BLaER1 (cell line): ENCODE measurements around the gene TMEM129.

Experiments
- H3K27ac ChIP-seq: shearing (Covaris generic); formaldehyde crosslinking; 2 replicates; pipeline ENCODE4 v1.8.1; 2022
- H3K27me3 ChIP-seq: shearing (Covaris generic); formaldehyde crosslinking; 2 replicates; pipeline ENCODE4 v1.8.1; 2022
- H3K36me3 ChIP-seq: shearing (Covaris generic); formaldehyde crosslinking; 2 replicates; pipeline ENCODE4 v1.8.1; 2022
- H3K4me1 ChIP-seq: shearing (Covaris generic); formaldehyde crosslinking; 2 replicates; pipeline ENCODE4 v1.8.1; 2022
- H3K4me2 ChIP-seq: shearing (Covaris generic); formaldehyde crosslinking; 2 replicates; pipeline ENCODE4 v1.8.1; 2022
- H3K4me3 ChIP-seq: shearing (Covaris generic); formaldehyde crosslinking; 2 replicates; pipeline ENCODE4 v1.8.1; 2022
- H3K9ac ChIP-seq: shearing (Covaris generic); formaldehyde crosslinking; 2 replicates; pipeline ENCODE4 v1.8.1; 2022
- H3K9me3 ChIP-seq: shearing (Covaris generic); formaldehyde crosslinking; 2 replicates; pipeline ENCODE4 v1.8.1; 2022
- H4K20me1 ChIP-seq: shearing (Covaris generic); formaldehyde crosslinking; 2 replicates; pipeline ENCODE4 v1.8.1; 2022
- Cebpa-rat ChIP-seq: shearing (Covaris generic); IDR thresholded peaks from 2 replicates; pipeline ENCODE4 v1.8.1; 2022

The TMEM129 gene

DNA sequence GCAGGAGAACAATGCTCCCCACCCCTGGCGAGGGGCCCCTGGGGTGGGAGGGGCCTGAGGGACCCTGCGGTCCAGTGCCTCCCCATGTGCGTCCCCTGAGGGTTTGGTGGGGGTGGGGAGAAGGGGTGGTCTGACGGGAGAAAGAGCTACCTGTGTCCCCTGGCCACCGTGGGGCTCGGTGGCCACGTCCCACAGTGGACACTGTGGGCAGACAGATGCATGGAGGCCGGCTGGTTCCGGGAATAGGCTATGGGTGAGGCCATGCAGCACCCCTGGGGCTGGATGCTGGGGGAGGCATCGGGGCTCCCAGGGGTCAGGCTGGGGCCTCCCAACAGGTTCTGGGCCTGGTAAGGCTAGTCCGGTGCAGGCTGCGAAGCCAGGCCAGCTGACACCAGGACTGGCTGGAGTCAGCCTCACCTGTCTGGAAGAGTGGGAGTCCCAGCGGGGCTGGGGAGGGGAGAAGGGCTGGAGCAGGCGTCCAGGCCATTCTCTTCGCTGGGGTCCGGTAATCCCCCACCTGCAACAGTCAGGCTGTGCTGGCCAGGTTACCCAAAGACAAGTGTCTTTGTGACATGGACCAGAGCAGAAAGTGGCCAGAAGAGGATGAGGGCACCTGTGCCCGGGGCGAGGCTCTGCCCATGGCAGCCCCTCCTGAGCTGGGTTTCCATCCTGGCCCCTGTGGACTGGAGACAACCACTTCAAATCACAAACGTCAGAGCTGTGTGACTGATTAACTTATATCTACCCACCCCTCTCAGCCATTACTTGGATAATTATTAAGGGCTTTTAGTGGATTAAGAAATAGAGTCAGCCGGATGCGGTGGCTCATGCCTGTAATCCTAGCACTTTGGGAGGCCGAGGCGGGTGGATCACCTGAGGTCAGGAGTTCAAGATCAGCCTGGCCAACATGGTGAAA lies 35.6 kb downstream of the TMEM129 start:
- Histone ChIP-seq H3K36me3 (peaks cover 10% of the 10 kb centered on the region), H3K4me3 (no peak overlapping the region), H3K27me3 (peaks cover 17% of the 10 kb centered on the region), H3K4me1 (peaks cover 27% of the 10 kb centered on the region), H3K27ac (no peak overlapping the region), H3K9ac (no peak overlapping the region), H3K9me3 (no peaks in the 10 kb centered on the region), H3K4me2 (peak overlapping the region; percentile 99), H4K20me1 (0 out of 2 replicates have a peak, but pooled peaks cover under 1% of the 10 kb centered on the region)
- no peak for TF ChIP-seq Cebpa-rat

DNA sequence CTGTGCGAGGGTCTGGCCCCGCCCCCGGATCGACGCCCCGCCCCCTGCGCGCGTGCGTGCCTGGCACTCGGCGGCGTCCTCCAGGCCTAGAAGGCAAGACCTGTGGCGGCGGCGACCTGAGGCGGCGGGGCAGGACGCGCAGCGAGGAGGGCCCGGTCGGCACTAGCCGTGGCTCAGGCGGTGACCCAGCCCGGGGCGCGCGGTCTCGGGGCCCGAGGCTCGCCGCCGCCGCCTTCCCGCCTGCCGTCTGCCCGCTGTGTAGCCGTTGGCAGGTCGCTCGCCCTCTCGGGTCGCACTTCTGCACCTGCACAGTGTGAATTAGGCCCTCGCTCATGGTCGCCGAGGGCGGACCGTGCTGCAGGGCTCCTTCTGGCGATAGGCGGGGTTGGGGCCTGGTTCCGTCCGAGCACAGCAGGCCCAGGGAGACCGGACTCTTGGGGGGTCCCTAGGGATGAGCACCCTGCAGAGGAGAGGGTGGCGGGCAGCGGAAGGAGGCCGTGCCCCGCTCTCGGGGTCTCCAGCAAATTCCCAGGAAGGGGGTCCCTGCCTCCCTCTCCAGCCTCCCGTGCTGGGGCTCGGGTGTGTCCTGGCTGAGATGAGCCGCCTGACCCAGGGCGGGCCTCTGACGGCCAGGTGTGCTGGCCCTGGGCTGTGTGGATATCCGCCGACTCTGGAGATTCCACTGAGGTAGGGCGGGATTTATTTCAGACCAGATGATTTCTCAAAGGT lies 36.5 kb downstream of the TMEM129 start:
- Histone ChIP-seq H3K4me2 (peak overlapping the region; percentile 99), H3K4me1 (peaks cover 27% of the 10 kb centered on the region), H3K27me3 (peaks cover 17% of the 10 kb centered on the region), H3K9me3 (no peaks in the 10 kb centered on the region), H3K27ac (peak overlapping the region; percentile 56), H3K9ac (no peak overlapping the region), H3K4me3 (peak overlapping the region; percentile 77), H4K20me1 (no peaks in the 10 kb centered on the region), H3K36me3 (peaks cover 3% of the 10 kb centered on the region; the same call in 1 of the 2 replicates)
- TF ChIP-seq Cebpa-rat = no peak

DNA sequence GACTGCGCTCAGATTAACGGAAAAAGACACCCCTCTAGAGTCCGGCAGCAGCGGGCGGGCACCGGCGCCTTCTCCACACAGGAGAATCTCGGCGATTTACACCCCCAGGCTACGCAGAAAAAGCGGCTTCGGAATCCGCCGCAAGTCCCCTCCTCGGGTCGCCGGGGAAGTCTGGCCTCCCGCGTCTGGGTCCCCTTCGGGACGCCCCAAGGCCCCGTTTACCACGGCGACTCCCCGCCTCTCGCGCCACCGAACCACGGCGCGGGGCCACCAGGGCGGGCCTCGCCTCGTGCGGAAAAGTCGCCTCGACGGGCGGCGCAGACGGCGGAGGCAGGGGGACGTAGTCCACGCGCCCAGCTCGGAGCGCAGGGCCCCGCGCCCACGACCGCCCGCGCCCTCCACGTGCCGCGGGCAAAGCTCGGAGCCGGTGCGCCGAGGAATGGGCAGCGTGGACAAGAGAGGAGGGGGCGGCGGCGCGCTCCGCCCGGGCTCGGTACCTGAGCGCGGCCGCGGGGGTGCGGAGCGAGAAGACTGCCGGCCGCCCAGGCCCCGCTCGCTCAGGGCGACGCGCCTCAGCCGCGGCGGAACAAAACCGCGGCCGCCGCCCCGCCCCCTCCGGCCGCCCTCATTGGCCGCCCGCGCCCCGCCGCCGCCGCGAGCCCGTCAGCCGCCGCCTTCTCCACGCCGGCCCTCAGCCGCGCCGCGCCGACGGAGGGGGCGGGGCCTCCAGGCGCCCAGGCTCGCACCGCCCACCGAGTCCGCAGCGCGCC lies 37.2 kb downstream of the TMEM129 start, which contains the start of gene FAM53A:
TSS of gene FAM53A (minus strand) at position 578 of the 770 bp plus-strand sequence. CDS start 15,572 bp downstream, outside the sequence.
- H3K9me3 ChIP-seq = no peaks in the 10 kb centered on the region
- no peaks in the 10 kb centered on the region for H4K20me1 ChIP-seq
- no peaks in the 10 kb centered on the region; the same call in 1 of the 2 replicates for H3K36me3 ChIP-seq
- peaks cover 17% of the 10 kb centered on the region for H3K27me3 ChIP-seq
- TF ChIP-seq Cebpa-rat = no peak
- peak within 1 kb of the TSS; percentile 99 for H3K4me2 ChIP-seq
- H3K27ac ChIP-seq = peak within 1 kb of the TSS; percentile 87
- H3K4me1 ChIP-seq = peaks cover 27% of the 10 kb centered on the region
- peak within 1 kb of the TSS; percentile 77 for H3K4me3 ChIP-seq
- peak within 1 kb of the TSS; percentile 81 for H3K9ac ChIP-seq

DNA sequence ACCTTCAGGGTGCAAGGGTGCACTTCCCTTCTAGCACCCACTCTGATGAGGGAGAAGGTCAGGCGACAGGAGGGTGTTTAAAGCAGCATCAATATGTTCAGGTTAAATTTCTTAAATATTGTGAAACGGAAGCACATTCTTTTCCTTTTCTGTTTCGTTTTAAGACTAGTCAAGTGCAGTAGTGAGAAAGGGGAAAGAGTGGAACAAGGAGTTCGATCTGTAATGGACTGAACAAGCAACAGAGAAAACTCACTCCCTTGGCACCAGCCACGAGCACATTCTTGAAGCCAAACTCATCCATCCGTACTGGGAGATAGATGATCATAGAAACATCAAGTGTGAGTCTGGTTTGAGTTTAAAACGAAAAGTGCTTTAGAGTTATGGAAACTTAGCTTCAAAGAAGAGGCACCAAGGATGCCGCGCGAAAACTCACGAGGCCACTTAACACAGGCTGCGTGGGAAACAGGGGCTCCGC lies 37.8 kb downstream of the TMEM129 start:
- H3K4me2 ChIP-seq = peak overlapping the region; percentile 99
- no peaks in the 10 kb centered on the region for H3K36me3 ChIP-seq
- no peaks in the 10 kb centered on the region for H3K9me3 ChIP-seq
- H3K27ac ChIP-seq = peak overlapping the region; percentile 87
- H4K20me1 ChIP-seq = no peaks in the 10 kb centered on the region
- no peak for TF ChIP-seq Cebpa-rat
- peak overlapping the region; percentile 81 for H3K9ac ChIP-seq
- peaks cover 17% of the 10 kb centered on the region for H3K27me3 ChIP-seq
- H3K4me3 ChIP-seq = peak overlapping the region; percentile 77
- peaks cover 27% of the 10 kb centered on the region for H3K4me1 ChIP-seq

DNA sequence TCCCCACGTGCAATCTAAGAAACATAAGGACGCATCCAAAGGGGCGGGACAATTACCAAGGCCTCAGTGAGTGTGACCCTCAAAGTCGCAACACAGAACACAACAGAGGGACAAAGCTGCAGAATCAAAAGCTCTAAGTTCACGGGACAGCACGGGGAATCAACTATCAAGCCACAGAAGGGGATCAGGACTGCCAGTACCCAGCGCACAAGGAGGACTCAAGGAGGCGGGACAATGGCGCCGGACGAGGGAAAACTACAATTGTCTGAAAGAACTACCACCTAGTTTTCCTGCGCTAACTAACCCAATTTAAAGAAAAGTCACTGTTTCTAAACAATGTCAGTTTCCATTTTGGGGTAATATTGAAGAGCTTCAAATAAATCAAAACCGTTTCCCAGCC lies 38.3 kb downstream of the TMEM129 start:
- TF ChIP-seq Cebpa-rat = no peak
- Histone ChIP-seq H3K4me1 (peaks cover 27% of the 10 kb centered on the region), H3K27ac (no peak overlapping the region), H3K4me2 (peak overlapping the region; percentile 99), H3K27me3 (peaks cover 17% of the 10 kb centered on the region), H3K9ac (no peak overlapping the region), H3K36me3 (no peaks in the 10 kb centered on the region), H3K4me3 (peak overlapping the region; percentile 77), H3K9me3 (no peaks in the 10 kb centered on the region), H4K20me1 (no peaks in the 10 kb centered on the region)

DNA sequence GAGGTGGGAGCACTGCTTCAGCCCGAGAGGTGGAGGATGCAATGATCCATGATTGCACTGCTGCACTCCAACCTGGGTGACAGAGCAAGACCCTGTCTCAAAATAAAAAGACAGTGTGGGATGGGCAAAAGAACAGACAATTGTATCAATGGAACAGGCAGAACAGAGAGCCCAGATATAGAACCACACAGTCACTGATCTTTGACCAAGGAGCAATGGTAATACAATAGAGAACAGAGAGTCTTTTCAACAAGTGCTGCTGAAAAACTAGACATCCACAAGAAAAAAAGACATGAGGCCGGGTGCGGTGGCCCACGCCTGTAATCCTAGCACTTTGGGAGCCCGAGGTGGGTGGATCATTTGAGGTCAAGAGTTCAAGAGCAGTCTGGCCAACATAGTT lies 42.9 kb downstream of the TMEM129 start:
- Histone ChIP-seq H3K27ac (no peak overlapping the region), H3K9ac (no peak overlapping the region), H3K9me3 (no peaks in the 10 kb centered on the region), H3K4me3 (no peak overlapping the region), H3K36me3 (no peaks in the 10 kb centered on the region), H3K27me3 (peaks cover 11% of the 10 kb centered on the region), H3K4me2 (no peak overlapping the region), H3K4me1 (peaks cover 14% of the 10 kb centered on the region), H4K20me1 (no peaks in the 10 kb centered on the region)
- TF ChIP-seq Cebpa-rat = no peak

DNA sequence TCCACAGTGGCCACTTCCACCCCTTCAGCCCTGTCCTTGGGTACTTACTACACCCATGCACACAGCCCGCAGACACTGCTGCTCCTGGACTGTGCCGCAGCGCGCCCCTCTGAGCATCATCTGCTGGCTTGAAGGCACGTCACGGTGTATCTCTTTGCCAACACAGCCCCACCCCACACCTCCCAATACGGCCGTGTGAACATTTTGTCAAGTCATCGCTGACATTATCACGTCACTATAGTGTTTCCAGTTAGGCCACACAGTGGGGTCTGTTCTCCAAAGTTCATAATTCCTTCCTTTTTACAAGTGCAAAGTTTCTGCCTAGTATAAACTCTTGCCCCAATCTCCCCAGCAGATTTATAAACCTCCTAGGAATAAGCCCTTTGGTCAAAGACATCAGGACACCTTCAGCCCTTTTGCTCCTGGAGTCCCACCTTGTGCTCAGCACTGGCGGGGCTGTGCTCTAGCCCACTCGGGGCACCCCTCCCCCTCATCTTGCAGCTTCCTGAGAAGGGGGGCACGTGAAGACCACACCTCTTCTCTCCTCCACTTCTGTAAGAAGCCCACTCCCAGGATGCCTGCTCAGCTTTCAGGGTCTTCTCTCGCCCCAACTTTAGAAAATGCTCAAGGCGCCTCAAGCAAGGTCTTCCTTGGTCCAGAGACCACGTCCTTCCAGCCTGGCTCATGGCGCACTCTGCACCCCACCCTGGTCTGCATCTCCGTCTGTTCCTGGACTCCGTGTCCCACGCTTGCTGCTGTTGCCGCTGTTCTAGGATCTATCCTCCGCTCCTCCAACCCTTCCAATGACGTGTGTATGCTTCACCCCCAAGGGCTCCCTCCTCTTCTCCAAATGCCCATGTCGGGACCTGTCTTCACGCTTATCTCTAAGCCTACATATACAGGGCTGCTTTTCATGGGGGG lies 44.3 kb downstream of the TMEM129 start:
- H3K4me3 ChIP-seq = no peak overlapping the region
- no peak overlapping the region for H3K27ac ChIP-seq
- H3K9ac ChIP-seq = no peak overlapping the region

DNA sequence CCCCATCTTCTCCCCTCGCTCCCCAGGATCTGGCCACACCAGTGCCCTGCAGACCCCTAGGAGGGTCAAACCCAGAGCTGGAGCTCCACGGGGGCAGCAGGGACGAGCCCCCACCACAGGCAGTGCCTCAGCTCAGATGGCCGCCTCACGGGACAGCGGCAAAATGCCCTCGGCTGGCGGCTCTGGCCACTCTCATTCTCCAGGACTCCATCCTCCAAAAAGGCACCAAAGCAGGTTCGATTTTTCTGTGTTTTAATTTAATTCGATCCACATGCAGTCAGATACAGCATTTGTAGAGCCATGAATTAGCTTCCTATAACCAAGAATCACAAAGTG lies 45.4 kb downstream of the TMEM129 start:
- no peak overlapping the region for H3K4me3 ChIP-seq
- H3K4me1 ChIP-seq = peaks cover 5% of the 10 kb centered on the region; the same call in 1 of the 2 replicates
- no peak overlapping the region for H3K27ac ChIP-seq
- H3K9me3 ChIP-seq = no peaks in the 10 kb centered on the region
- no peak overlapping the region for H3K9ac ChIP-seq
- no peaks in the 10 kb centered on the region for H3K27me3 ChIP-seq
- no peaks in the 10 kb centered on the region for H4K20me1 ChIP-seq
- no peak overlapping the region for H3K4me2 ChIP-seq
- no peaks in the 10 kb centered on the region for H3K36me3 ChIP-seq
- TF ChIP-seq Cebpa-rat = no peak

More for the DNA sequence above, 44.3 kb downstream of the TMEM129 start:
- Histone ChIP-seq H4K20me1 (no peaks in the 10 kb centered on the region), H3K4me2 (no peak overlapping the region), H3K9me3 (no peaks in the 10 kb centered on the region), H3K4me1 (peaks cover 5% of the 10 kb centered on the region; the same call in 1 of the 2 replicates), H3K36me3 (no peaks in the 10 kb centered on the region), H3K27me3 (no peaks in the 10 kb centered on the region)
- TF ChIP-seq Cebpa-rat = no peak
